HCT116 (cell line): ENCODE data around the gene MYBPH.

Source experiments
- CBX3 ChIP-seq: IDR thresholded peaks from 2 replicates; pipeline ENCODE4 v1.6.1; 2012; ENCODE audit warnings: low read depth
- FOSL1 ChIP-seq: IDR thresholded peaks from 2 replicates; pipeline ENCODE4 v1.6.1; 2012; ENCODE audit warnings: low read depth
- POLR2A ChIP-seq: IDR thresholded peaks from 2 replicates; pipeline ENCODE4 v1.7.0; 2011; ENCODE audit warnings: borderline replicate concordance; ENCODE audit not compliant: insufficient read depth, insufficient read length; ENCODE audit errors: extremely low read depth
- POLR2AphosphoS5 ChIP-seq: IDR thresholded peaks from 2 replicates; pipeline ENCODE4 v1.6.1; 2011; ENCODE audit warnings: mild to moderate bottlenecking, low read depth, low read length, moderate library complexity
- YY1 ChIP-seq: IDR thresholded peaks from 2 replicates; pipeline ENCODE4 v1.6.1; 2011; ENCODE audit warnings: low read length, low read depth, moderate library complexity, mild to moderate bottlenecking; ENCODE audit not compliant: insufficient replicate concordance; ENCODE audit errors: extremely low read depth
- ZNF274 ChIP-seq: fragments of 200-500 bp; sonication (Bioruptor generic); IDR thresholded peaks from 2 replicates; pipeline ENCODE4 v1.6.1; 2014; ENCODE audit warnings: mild to moderate bottlenecking, low read depth, low read length, inconsistent platforms
- TF ChIP-seq, protein P1 (sequence below), 3 experiments: fragments of 200-600 bp in 1 of 3; sonication (generic) in 1 of 3; IDR thresholded peaks in 2 of 3; conservative IDR thresholded peaks in 1 of 3; 2 replicates each; pipeline ENCODE4 v1.5.1; 2012 to 2017; ENCODE audit warnings: low read depth in 2 of 3, low read length in 2 of 3, antibody characterized with exemption in 1 of 3, borderline replicate concordance in 1 of 3, control low read depth in 1 of 3, mild to moderate bottlenecking in 1 of 3, mixed read lengths in 1 of 3, mixed run types in 1 of 3, moderate library complexity in 1 of 3; ENCODE audit not compliant: insufficient read depth in 1 of 3
- TF ChIP-seq, protein P2 (sequence below): IDR thresholded peaks from 2 replicates; pipeline ENCODE4 v1.6.1; 2012; ENCODE audit warnings: low read depth

DNA sequence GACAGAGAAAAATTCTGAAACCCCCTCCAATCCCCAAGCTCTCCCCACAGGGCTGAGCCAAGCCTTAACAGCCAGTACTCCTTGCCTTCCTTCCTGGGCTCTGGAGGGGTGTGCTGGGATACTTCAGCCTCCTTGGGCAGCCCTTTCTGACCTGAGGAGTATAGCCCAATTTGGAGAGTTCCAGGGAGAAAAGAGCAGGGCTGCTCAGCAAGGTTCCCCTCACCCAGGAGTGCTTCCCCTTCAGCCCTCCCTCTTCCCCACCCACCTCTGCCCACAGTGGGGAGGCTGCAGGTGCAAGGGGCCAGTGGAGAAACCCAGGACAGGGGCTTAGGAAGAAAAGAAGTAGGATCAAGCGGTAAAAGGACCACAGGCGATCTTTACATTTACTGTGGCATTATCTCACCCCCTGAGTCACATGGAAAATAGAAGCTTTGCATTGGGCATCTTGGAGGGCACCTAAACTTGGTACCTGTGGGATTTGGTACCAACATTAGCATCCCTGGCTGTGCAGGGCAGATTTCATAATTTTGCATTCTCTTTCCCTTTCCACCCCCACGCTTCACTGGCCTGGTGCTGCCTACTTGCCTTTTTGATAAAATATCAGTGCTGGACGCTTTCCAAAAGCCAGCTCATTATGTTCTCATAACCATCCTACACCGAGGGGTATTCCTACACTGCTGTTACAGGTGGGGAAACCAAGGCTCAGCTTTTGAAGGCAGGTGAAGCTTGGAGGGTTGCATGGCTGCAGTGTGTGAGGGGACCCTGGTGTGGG lies 50.9 kb downstream of the MYBPH start:
- TF ChIP-seq CBX3 (no peak), FOSL1 (no peak), POLR2A (no peak), YY1 (no peak), ZNF274 (no peak), POLR2AphosphoS5 (no peak)
- TF ChIP-seq, protein P1, sequence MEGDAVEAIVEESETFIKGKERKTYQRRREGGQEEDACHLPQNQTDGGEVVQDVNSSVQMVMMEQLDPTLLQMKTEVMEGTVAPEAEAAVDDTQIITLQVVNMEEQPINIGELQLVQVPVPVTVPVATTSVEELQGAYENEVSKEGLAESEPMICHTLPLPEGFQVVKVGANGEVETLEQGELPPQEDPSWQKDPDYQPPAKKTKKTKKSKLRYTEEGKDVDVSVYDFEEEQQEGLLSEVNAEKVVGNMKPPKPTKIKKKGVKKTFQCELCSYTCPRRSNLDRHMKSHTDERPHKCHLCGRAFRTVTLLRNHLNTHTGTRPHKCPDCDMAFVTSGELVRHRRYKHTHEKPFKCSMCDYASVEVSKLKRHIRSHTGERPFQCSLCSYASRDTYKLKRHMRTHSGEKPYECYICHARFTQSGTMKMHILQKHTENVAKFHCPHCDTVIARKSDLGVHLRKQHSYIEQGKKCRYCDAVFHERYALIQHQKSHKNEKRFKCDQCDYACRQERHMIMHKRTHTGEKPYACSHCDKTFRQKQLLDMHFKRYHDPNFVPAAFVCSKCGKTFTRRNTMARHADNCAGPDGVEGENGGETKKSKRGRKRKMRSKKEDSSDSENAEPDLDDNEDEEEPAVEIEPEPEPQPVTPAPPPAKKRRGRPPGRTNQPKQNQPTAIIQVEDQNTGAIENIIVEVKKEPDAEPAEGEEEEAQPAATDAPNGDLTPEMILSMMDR (IDR thresholded peaks at IDR 0.05 in 2 of 3, conservative IDR thresholded peaks at IDR 0.05 in 1 of 3; ENCODE audit: borderline replicate concordance in 1 of 3, insufficient read depth in 1 of 3, low read depth in 2 of 3, low read length in 2 of 3): no peak
- TF ChIP-seq, protein P2, sequence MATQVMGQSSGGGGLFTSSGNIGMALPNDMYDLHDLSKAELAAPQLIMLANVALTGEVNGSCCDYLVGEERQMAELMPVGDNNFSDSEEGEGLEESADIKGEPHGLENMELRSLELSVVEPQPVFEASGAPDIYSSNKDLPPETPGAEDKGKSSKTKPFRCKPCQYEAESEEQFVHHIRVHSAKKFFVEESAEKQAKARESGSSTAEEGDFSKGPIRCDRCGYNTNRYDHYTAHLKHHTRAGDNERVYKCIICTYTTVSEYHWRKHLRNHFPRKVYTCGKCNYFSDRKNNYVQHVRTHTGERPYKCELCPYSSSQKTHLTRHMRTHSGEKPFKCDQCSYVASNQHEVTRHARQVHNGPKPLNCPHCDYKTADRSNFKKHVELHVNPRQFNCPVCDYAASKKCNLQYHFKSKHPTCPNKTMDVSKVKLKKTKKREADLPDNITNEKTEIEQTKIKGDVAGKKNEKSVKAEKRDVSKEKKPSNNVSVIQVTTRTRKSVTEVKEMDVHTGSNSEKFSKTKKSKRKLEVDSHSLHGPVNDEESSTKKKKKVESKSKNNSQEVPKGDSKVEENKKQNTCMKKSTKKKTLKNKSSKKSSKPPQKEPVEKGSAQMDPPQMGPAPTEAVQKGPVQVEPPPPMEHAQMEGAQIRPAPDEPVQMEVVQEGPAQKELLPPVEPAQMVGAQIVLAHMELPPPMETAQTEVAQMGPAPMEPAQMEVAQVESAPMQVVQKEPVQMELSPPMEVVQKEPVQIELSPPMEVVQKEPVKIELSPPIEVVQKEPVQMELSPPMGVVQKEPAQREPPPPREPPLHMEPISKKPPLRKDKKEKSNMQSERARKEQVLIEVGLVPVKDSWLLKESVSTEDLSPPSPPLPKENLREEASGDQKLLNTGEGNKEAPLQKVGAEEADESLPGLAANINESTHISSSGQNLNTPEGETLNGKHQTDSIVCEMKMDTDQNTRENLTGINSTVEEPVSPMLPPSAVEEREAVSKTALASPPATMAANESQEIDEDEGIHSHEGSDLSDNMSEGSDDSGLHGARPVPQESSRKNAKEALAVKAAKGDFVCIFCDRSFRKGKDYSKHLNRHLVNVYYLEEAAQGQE: no peak
